Ishikawa (cell line): Measurements from ENCODE around the gene OR4K13.

Experiments used
- CEBPB ChIP-seq: IDR thresholded peaks from 2 replicates; pipeline ENCODE4 v1.6.1; 2012
- CREB1 ChIP-seq: IDR thresholded peaks from 2 replicates; pipeline ENCODE4 v1.6.1; 2012; ENCODE audit warnings: low read depth
- EGR1 ChIP-seq: IDR thresholded peaks from 2 replicates; pipeline ENCODE4 v1.6.1; 2012
- EP300 ChIP-seq: IDR thresholded peaks from 2 replicates; pipeline ENCODE4 v1.6.1; 2012; ENCODE audit warnings: borderline replicate concordance
- FOXM1 ChIP-seq: IDR thresholded peaks from 2 replicates; pipeline ENCODE4 v1.6.1; 2012; ENCODE audit warnings: low read depth, borderline replicate concordance
- MAX ChIP-seq: IDR thresholded peaks from 2 replicates; pipeline ENCODE4 v1.6.1; 2012
- NFIC ChIP-seq: IDR thresholded peaks from 2 replicates; pipeline ENCODE4 v1.6.1; 2012
- RAD21 ChIP-seq: IDR thresholded peaks from 2 replicates; pipeline ENCODE4 v1.6.1; 2012; ENCODE audit warnings: low read depth
- REST ChIP-seq: IDR thresholded peaks from 2 replicates; pipeline ENCODE4 v1.6.1; 2012; ENCODE audit warnings: low read depth, mild to moderate bottlenecking
- TAF1 ChIP-seq: IDR thresholded peaks from 2 replicates; pipeline ENCODE4 v1.6.1; 2012; ENCODE audit warnings: low read depth, mild to moderate bottlenecking
- TCF12 ChIP-seq: IDR thresholded peaks from 2 replicates; pipeline ENCODE4 v1.6.1; 2012; ENCODE audit warnings: low read depth
- TEAD4 ChIP-seq: IDR thresholded peaks from 2 replicates; pipeline ENCODE4 v1.6.1; 2012
- YY1 ChIP-seq: IDR thresholded peaks from 2 replicates; pipeline ENCODE4 v1.6.1; 2012; ENCODE audit warnings: low read depth
- ZBTB7A ChIP-seq: IDR thresholded peaks from 2 replicates; pipeline ENCODE4 v1.6.1; 2012; ENCODE audit warnings: low read depth
- TF ChIP-seq, protein P1 (sequence below): IDR thresholded peaks from 2 replicates; pipeline ENCODE4 v1.6.1; 2012

The OR4K13 gene

GRCh38 chr14:20019257-20019865, 16.5 kb downstream of the OR4K13 start, which contains the start of gene OR4K14:
TSS of gene OR4K14 (minus strand) at chr14:20019307. CDS start at chr14:20015193, 4,114 bp downstream.
- TF ChIP-seq TCF12 (no peak), CREB1 (no peak), TAF1 (no peak), RAD21 (no peak), ZBTB7A (no peak)

- TF ChIP-seq TCF12 (no peak), TAF1 (no peak), RAD21 (no peak), MAX (no peak), FOXM1 (no peak), EP300 (no peak), YY1 (no peak), TEAD4 (no peak), EGR1 (no peak), REST (no peak), CEBPB (no peak), CREB1 (no peak)
- TF ChIP-seq, protein P1, sequence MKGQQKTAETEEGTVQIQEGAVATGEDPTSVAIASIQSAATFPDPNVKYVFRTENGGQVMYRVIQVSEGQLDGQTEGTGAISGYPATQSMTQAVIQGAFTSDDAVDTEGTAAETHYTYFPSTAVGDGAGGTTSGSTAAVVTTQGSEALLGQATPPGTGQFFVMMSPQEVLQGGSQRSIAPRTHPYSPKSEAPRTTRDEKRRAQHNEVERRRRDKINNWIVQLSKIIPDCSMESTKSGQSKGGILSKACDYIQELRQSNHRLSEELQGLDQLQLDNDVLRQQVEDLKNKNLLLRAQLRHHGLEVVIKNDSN, result no peak
Measured at GRCh38 chr14:20008156-20008555, 27.7 kb downstream of the OR4K13 start.

- TF ChIP-seq, protein P1, result no peak
- no peak for TF ChIP-seq EP300
- TF ChIP-seq ZBTB7A, result no peak
- TF ChIP-seq TAF1, result no peak
- no peak for TF ChIP-seq RAD21
- TF ChIP-seq NFIC, result no peak
- TF ChIP-seq TEAD4, result no peak
- TF ChIP-seq MAX, result no peak
- TF ChIP-seq CREB1, result no peak
- TF ChIP-seq TCF12, result no peak
- TF ChIP-seq REST, result no peak
- TF ChIP-seq EGR1, result no peak
- TF ChIP-seq YY1, result no peak
- TF ChIP-seq CEBPB, result no peak
- no peak for TF ChIP-seq FOXM1
Measured at GRCh38 chr14:20002319-20002718, 33.5 kb downstream of the OR4K13 start.

DNA sequence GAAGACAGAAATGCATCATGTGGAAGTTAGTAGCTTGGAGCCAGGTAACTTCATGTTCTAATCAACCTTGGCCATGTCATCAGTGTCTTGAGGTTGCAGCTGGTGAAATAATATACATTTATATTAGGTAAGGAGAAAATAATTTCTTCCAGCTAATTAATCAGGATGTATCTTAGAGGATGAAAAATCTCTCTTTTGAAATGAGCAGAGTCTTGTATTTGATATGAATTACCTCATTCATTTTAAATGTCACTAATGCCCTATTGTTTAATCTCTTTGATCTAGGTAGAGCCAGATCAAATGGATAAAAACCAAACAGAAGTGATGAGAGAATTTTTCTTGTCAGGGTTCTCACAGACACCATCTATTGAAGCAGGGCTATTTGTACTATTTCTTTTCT, 34.0 kb downstream of the OR4K13 start, which contains the start of gene OR4Q2:
TSS of gene OR4Q2 (plus strand) at position 301 of the 400 bp plus-strand sequence.
- no peak for TF ChIP-seq TEAD4
- TF ChIP-seq EP300, result no peak
- TF ChIP-seq NFIC, result no peak
- TF ChIP-seq RAD21, result no peak
- TF ChIP-seq FOXM1, result no peak
- no peak for TF ChIP-seq YY1

DNA sequence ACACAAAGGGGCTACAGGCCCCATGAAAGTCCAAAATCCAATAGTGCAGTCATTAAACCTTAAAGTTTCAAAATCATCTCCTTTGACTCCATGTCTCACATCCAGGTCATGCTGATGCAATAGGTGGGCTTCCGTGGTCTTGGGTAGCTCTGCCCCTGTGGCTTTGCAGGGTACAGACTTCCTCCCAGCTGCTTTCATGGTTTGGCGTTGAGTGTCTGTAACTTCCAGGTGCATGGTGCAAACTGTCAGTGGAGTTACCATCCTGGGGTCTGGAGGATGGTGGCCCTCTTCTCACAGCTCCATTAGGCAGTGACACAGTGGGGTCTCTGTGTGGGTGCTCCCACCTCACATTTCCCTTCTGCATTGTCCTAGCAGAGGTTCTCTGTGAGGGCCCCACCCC, 42.4 kb downstream of the OR4K13 start:
- no peak for TF ChIP-seq CEBPB
- no peak for TF ChIP-seq ZBTB7A
- TF ChIP-seq FOXM1, result no peak
- no peak for TF ChIP-seq REST
- no peak for TF ChIP-seq EGR1
- no peak for TF ChIP-seq TAF1
- TF ChIP-seq RAD21, result no peak
- TF ChIP-seq TEAD4, result no peak
- no peak for TF ChIP-seq YY1
